ENCODE measurements around the gene PTPN13.

Gene PTPN13

GRCh38 chr4:86791126-86791525 lies 197.0 kb downstream of the PTPN13 start:
- no peak overlapping the region for H3K4me3 ChIP-seq
- 0 out of 2 replicates have a peak, but pooled peaks cover 4% of the 10 kb centered on the region for H3K9me3 ChIP-seq
- TF ChIP-seq Cebpa-rat (IDR thresholded peaks at IDR 0.05), result no peak
- no peaks in the 10 kb centered on the region for H4K20me1 ChIP-seq
- H3K9ac ChIP-seq, result no peak overlapping the region
- no peak overlapping the region for H3K27ac ChIP-seq
- no peaks in the 10 kb centered on the region for H3K4me1 ChIP-seq
- no peak overlapping the region for H3K4me2 ChIP-seq
- H3K36me3 ChIP-seq, result no peaks in the 10 kb centered on the region
- H3K27me3 ChIP-seq, result no peaks in the 10 kb centered on the region

GRCh38 chr4:86809809-86810208 lies 215.7 kb downstream of the PTPN13 start:
- no peaks in the 10 kb centered on the region for H3K4me1 ChIP-seq
- TF ChIP-seq Cebpa-rat (IDR thresholded peaks at IDR 0.05), result no peak
- H3K9ac ChIP-seq, result no peak overlapping the region
- H3K9me3 ChIP-seq, result no peaks in the 10 kb centered on the region; the same call in 1 of the 2 replicates
- H3K4me3 ChIP-seq, result no peak overlapping the region
- no peaks in the 10 kb centered on the region; the same call in 1 of the 2 replicates for H3K36me3 ChIP-seq
- H3K27ac ChIP-seq, result no peak overlapping the region
- no peaks in the 10 kb centered on the region for H3K27me3 ChIP-seq
- H3K4me2 ChIP-seq, result no peak overlapping the region
- H4K20me1 ChIP-seq, result no peaks in the 10 kb centered on the region

DNA sequence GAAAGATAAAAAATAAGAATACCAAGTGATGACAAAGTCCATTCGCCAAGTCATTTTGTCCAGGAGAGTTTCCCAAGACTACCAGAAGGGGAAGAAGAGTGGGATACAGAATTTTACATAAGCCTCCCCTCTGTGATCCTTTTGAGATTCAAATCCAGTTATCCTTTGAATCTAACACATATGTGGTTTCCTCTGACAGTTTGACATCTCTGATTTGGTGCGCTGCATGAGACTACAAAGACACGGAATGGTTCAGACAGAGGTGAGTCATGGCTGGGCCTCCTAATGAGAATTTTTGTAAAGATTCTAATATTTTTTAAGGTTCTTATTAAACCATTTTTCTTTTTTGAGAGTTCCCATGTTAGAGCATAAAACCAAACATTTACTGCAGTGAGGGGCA lies 216.7 kb downstream of the PTPN13 start:
- H3K4me1 ChIP-seq, result no peaks in the 10 kb centered on the region
- no peak overlapping the region for H3K4me3 ChIP-seq
- no peak for TF ChIP-seq Cebpa-rat (IDR thresholded peaks at IDR 0.05)
- no peaks in the 10 kb centered on the region for H3K27me3 ChIP-seq
- peaks cover 8% of the 10 kb centered on the region for H3K36me3 ChIP-seq
- no peak overlapping the region for H3K4me2 ChIP-seq
- peaks cover 8% of the 10 kb centered on the region for H3K9me3 ChIP-seq
- H4K20me1 ChIP-seq, result no peaks in the 10 kb centered on the region
- no peak overlapping the region for H3K27ac ChIP-seq
- no peak overlapping the region for H3K9ac ChIP-seq

GRCh38 chr4:86815653-86816052 lies 221.5 kb downstream of the PTPN13 start:
- no peak overlapping the region for H3K27ac ChIP-seq
- H4K20me1 ChIP-seq, result no peaks in the 10 kb centered on the region
- H3K27me3 ChIP-seq, result no peaks in the 10 kb centered on the region
- H3K4me1 ChIP-seq, result no peaks in the 10 kb centered on the region
- no peak overlapping the region for H3K4me2 ChIP-seq
- H3K9me3 ChIP-seq, result peaks cover 17% of the 10 kb centered on the region
- TF ChIP-seq Cebpa-rat (IDR thresholded peaks at IDR 0.05), result no peak
- no peak overlapping the region for H3K9ac ChIP-seq
- peaks cover 13% of the 10 kb centered on the region for H3K36me3 ChIP-seq
- no peak overlapping the region for H3K4me3 ChIP-seq

DNA sequence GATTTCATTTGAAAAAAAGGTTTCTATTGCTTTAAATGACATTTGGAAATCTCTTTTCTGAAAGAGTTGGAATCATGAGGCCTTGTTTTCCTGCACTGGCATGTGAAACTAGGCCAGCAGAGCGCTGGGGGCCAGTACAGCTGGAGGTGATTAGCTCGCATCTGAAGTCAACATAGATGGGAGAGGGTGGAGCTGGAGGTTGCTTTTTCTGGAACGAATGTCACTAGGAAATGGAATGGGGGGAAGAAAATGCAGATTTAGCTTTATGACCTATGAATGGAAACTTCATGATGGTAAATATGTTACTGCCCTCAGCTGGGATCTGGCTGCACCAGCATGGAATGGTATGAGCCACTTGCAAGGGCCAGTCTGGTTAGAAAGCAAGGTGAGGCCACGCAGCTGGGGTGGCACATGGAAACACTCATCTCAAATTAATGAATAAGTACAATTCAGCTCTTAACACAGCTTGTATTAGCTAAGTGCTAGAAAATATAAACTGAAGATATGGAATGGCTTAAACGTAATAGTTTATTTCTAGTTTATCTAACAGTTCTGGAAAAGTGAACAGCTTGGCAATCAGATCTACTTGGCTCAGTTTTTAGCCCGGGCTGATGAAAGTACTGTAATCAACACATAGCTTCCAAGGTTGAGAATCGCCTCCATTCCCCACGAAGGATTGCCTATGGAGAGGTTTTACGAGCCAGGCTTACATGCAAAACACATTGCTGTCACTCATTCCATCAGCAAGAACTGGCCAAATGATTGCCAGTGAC lies 222.6 kb downstream of the PTPN13 start:
- H3K9me3 ChIP-seq, result peaks cover 17% of the 10 kb centered on the region
- no peak overlapping the region for H3K4me3 ChIP-seq
- TF ChIP-seq Cebpa-rat (IDR thresholded peaks at IDR 0.05), result no peak
- H3K9ac ChIP-seq, result no peak overlapping the region
- H3K36me3 ChIP-seq, result peaks cover 13% of the 10 kb centered on the region
- no peaks in the 10 kb centered on the region for H3K27me3 ChIP-seq
- H3K4me2 ChIP-seq, result no peak overlapping the region
- H3K4me1 ChIP-seq, result no peaks in the 10 kb centered on the region
- no peak overlapping the region for H3K27ac ChIP-seq
- H4K20me1 ChIP-seq, result no peaks in the 10 kb centered on the region

DNA sequence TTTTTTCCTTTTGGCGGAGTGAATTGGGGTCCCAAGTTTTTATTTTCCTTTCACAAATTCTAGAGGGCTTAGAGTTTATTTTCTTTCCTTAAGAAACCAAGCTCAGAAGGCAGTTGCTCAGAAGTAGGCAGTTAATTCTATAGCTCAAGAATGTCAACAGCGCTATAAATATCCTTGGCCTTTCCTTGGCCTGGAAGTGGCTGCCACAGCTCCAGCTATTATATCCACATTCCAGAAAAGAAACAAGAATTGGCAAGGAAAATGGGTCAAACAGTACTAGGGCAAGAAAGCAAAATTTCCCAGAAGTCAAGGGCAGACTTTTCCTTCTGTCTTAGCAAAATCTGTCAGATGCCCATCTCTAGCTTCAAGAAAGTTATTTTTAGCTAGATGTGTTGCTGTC lies 224.1 kb downstream of the PTPN13 start:
- no peak overlapping the region for H3K4me2 ChIP-seq
- no peaks in the 10 kb centered on the region for H3K27me3 ChIP-seq
- H3K4me1 ChIP-seq, result no peaks in the 10 kb centered on the region
- H4K20me1 ChIP-seq, result no peaks in the 10 kb centered on the region
- no peak overlapping the region for H3K4me3 ChIP-seq
- H3K36me3 ChIP-seq, result peaks cover 13% of the 10 kb centered on the region
- H3K9ac ChIP-seq, result no peak overlapping the region
- no peak for TF ChIP-seq Cebpa-rat (IDR thresholded peaks at IDR 0.05)
- peaks cover 17% of the 10 kb centered on the region for H3K9me3 ChIP-seq
- H3K27ac ChIP-seq, result no peak overlapping the region

DNA sequence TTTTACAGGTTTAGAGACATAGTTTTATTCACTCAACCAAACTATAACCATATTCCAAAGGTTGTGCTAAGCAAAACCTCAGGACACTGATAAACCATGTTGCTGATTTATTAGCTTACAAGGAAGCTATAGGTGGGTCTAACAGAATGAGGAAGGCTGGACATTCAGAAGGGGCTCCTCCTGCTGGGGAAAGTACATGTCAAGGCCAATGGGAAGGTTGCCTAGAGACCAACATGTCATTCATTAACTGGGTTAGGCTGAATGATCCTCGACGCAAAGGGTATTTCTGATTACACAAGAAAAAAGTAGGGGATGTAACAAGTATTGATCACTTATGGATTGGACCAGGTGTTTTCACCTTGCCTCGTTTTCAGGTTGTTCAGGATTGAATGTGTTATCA lies 224.7 kb downstream of the PTPN13 start:
- H3K27ac ChIP-seq, result no peak overlapping the region
- H3K9me3 ChIP-seq, result peaks cover 17% of the 10 kb centered on the region
- peaks cover 13% of the 10 kb centered on the region for H3K36me3 ChIP-seq
- no peaks in the 10 kb centered on the region for H4K20me1 ChIP-seq
- TF ChIP-seq Cebpa-rat (IDR thresholded peaks at IDR 0.05), result no peak
- no peak overlapping the region for H3K4me2 ChIP-seq
- no peaks in the 10 kb centered on the region for H3K4me1 ChIP-seq
- no peaks in the 10 kb centered on the region for H3K27me3 ChIP-seq
- no peak overlapping the region for H3K9ac ChIP-seq
- no peak overlapping the region for H3K4me3 ChIP-seq

DNA sequence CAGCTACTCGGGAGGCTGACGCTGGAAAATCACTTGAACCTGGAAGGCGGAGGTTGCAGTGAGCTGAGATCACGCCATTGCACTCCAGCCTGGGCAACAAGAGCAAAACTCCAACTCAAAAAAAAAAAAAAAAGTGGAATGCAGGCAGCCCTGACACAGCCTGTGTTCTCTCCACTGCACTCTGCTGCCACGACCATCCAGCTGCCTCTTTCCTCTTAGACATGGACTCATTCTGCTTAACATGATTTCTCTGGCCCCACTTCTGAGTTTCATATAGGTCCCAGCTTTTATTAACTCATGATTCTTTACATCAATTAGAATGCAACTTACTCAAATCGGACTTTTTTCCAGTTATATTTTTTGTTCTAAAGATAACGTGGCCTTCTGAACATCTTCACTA lies 225.4 kb downstream of the PTPN13 start:
- TF ChIP-seq Cebpa-rat (IDR thresholded peaks at IDR 0.05), result no peak
- Histone ChIP-seq H3K4me2 (no peak overlapping the region), H3K4me1 (no peaks in the 10 kb centered on the region), H3K27me3 (no peaks in the 10 kb centered on the region), H4K20me1 (no peaks in the 10 kb centered on the region), H3K36me3 (peaks cover 13% of the 10 kb centered on the region), H3K9me3 (peaks cover 17% of the 10 kb centered on the region), H3K4me3 (no peak overlapping the region), H3K9ac (no peak overlapping the region), H3K27ac (no peak overlapping the region)

GRCh38 chr4:86821151-86821550 lies 227.0 kb downstream of the PTPN13 start:
- Histone ChIP-seq H3K27ac (no peak overlapping the region), H3K4me1 (no peaks in the 10 kb centered on the region), H3K36me3 (0 out of 2 replicates have a peak, but pooled peaks cover 2% of the 10 kb centered on the region), H3K9me3 (peaks cover 6% of the 10 kb centered on the region), H3K4me2 (no peak overlapping the region), H3K9ac (no peak overlapping the region), H4K20me1 (no peaks in the 10 kb centered on the region), H3K27me3 (no peaks in the 10 kb centered on the region), H3K4me3 (no peak overlapping the region)
- TF ChIP-seq Cebpa-rat (IDR thresholded peaks at IDR 0.05), result no peak

- H3K4me3 ChIP-seq, result no peak overlapping the region
- no peak for TF ChIP-seq Cebpa-rat (IDR thresholded peaks at IDR 0.05)
- no peak overlapping the region for H3K9ac ChIP-seq
- no peaks in the 10 kb centered on the region for H3K4me1 ChIP-seq
- H3K36me3 ChIP-seq, result no peaks in the 10 kb centered on the region
- no peaks in the 10 kb centered on the region for H3K9me3 ChIP-seq
- no peak overlapping the region for H3K27ac ChIP-seq
- no peak overlapping the region for H3K4me2 ChIP-seq
- H4K20me1 ChIP-seq, result no peaks in the 10 kb centered on the region
- no peaks in the 10 kb centered on the region for H3K27me3 ChIP-seq
Measured at GRCh38 chr4:86822136-86822535, 228.0 kb downstream of the PTPN13 start.
